PFSK-1 (cell line): ENCODE measurements around the gene RANBP6.

Experiments
- FOXP2 ChIP-seq: optimal IDR thresholded peaks from 2 replicates; pipeline ENCODE3; 2011; ENCODE audit warnings: borderline replicate concordance, control low read depth, inconsistent platforms; ENCODE audit not compliant: insufficient read depth; ENCODE audit errors: extremely low read length, extremely low read depth
- POLR2AphosphoS5 ChIP-seq: IDR thresholded peaks from 2 replicates; pipeline ENCODE4 v1.6.1; 2012; ENCODE audit warnings: low read depth, mild to moderate bottlenecking, control low read depth, low read length, moderate library complexity
- SIN3A ChIP-seq: IDR thresholded peaks from 2 replicates; pipeline ENCODE4 v1.6.1; 2012; ENCODE audit warnings: mild to moderate bottlenecking, low read length, moderate library complexity, borderline replicate concordance; ENCODE audit not compliant: insufficient read depth
- TAF1 ChIP-seq: IDR thresholded peaks from 2 replicates; pipeline ENCODE4 v1.6.1; 2012; ENCODE audit warnings: low read length, control low read depth, borderline replicate concordance; ENCODE audit not compliant: insufficient read depth
- TF ChIP-seq, protein P1 (sequence below), 2 experiments: IDR thresholded peaks; 2 replicates each; pipeline versions ENCODE4 v1.6.1 to v1.8.0; 2011 to 2012; ENCODE audit warnings: low read depth in 2 of 2, low read length in 2 of 2, control low read depth in 1 of 2, inconsistent platforms in 1 of 2, mild to moderate bottlenecking in 1 of 2, moderate library complexity in 1 of 2; ENCODE audit not compliant: insufficient read depth in 1 of 2

RANBP6 gene

DNA sequence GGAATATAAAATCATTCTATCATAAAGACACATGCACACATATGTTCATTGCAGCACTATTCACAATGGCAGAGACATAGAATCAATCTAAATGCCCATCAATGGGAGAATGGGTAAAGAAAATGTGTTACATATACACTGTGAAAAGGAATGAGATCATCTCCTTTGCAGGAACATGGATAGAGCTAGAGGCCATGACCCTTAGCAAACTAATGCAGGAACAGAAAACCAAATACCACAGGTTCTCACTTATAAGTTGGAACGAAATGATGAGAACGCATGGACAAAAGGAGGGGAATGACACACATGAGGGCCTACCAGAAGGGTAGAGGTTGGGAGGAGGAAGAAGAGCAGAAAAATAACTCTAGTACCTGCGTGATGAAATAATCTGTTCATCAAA is 21.0 kb upstream of the RANBP6 start:
- no peak for TF ChIP-seq FOXP2
- TF ChIP-seq POLR2AphosphoS5, result no peak
- no peak for TF ChIP-seq TAF1
- TF ChIP-seq, protein P1, sequence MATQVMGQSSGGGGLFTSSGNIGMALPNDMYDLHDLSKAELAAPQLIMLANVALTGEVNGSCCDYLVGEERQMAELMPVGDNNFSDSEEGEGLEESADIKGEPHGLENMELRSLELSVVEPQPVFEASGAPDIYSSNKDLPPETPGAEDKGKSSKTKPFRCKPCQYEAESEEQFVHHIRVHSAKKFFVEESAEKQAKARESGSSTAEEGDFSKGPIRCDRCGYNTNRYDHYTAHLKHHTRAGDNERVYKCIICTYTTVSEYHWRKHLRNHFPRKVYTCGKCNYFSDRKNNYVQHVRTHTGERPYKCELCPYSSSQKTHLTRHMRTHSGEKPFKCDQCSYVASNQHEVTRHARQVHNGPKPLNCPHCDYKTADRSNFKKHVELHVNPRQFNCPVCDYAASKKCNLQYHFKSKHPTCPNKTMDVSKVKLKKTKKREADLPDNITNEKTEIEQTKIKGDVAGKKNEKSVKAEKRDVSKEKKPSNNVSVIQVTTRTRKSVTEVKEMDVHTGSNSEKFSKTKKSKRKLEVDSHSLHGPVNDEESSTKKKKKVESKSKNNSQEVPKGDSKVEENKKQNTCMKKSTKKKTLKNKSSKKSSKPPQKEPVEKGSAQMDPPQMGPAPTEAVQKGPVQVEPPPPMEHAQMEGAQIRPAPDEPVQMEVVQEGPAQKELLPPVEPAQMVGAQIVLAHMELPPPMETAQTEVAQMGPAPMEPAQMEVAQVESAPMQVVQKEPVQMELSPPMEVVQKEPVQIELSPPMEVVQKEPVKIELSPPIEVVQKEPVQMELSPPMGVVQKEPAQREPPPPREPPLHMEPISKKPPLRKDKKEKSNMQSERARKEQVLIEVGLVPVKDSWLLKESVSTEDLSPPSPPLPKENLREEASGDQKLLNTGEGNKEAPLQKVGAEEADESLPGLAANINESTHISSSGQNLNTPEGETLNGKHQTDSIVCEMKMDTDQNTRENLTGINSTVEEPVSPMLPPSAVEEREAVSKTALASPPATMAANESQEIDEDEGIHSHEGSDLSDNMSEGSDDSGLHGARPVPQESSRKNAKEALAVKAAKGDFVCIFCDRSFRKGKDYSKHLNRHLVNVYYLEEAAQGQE (IDR thresholded peaks at IDR 0.05; ENCODE audit: insufficient read depth in 1 of 2, low read depth in 2 of 2, low read length in 2 of 2), result no peak
- TF ChIP-seq SIN3A, result no peak

DNA sequence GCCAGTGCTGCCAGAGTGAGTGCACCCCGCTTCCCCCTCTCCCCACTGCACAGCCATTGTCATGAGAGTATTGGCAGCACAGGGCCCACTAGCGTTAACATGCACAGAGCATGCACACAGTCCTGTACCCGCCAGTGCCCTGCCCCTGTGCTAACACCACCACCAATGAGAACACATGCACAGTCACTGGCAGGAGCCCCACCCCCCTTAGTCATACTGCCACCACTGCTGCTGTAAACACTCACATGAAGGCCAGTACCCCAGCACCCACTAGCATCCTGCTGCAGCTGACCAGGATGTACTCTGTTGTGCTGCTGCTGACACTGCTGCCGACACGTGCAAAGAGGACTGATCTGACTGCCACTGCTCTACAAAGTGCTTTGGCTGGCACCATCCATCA is 19.5 kb upstream of the RANBP6 start:
- no peak for TF ChIP-seq POLR2AphosphoS5
- no peak for TF ChIP-seq TAF1
- TF ChIP-seq, protein P1 (IDR thresholded peaks at IDR 0.05; ENCODE audit: insufficient read depth in 1 of 2, low read depth in 2 of 2, low read length in 2 of 2), result no peak
- TF ChIP-seq SIN3A, result no peak
- no peak for TF ChIP-seq FOXP2

DNA sequence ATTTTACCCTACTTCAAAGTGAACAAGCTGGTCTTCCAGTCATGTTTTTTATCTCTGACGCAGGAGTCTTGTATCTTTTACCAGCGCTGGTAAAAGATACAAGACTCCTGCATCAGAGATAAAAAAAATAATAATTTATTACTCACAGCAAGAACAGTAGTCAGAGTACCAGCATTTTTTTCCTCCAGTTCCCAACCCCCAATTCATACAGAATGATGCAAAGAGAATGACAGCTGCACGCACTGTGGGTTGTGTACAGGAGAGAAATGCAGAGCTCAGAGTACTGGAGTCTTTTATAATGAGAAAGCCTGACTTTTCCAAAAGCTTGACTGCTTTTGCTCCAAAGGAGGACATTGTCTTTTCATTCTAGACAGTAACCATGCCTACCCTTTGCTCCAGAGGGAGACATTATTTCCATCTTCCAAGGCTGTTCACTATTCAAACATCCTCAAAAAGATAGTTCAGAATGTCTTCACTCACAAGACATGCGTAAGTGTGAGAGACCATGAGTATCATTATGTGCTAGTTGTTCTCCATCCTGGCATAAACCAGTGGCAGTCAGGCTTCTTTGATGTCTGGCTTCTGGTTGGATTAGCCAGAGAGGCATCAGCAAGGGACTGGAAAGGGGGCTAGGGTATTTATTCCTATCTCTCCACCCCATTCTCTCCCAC is 14.3 kb upstream of the RANBP6 start:
- TF ChIP-seq TAF1, result no peak
- TF ChIP-seq FOXP2, result no peak
- TF ChIP-seq SIN3A, result no peak
- TF ChIP-seq POLR2AphosphoS5, result no peak
- TF ChIP-seq, protein P1 (IDR thresholded peaks at IDR 0.05; ENCODE audit: insufficient read depth in 1 of 2, low read depth in 2 of 2, low read length in 2 of 2), result no peak

DNA sequence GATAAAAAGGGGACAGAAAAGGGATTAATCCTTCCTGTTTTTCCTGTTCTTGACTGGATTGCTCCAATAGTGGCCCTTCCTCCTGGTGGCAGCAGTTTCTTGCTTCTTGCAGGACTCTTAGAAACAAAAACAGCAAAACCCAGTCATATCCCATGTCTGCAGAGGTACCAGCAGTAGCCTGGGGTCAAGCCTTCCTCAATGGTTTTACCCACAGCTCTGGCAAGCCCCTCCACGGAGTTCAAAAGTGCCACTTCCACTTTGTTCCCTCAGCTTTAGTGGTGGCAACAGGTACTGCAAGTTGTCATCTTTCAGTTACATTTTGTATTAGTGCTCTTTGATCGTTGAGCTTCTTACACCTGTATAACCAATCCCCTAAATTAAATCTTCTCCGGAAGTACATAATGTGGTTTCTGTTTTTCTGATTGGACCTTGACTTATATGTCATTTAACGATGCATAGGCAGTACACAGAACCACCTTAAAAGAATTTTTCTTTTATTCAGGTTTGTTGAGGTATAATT is 8.7 kb upstream of the RANBP6 start:
- no peak for TF ChIP-seq SIN3A
- TF ChIP-seq POLR2AphosphoS5, result no peak
- TF ChIP-seq FOXP2, result no peak
- TF ChIP-seq TAF1, result no peak

DNA sequence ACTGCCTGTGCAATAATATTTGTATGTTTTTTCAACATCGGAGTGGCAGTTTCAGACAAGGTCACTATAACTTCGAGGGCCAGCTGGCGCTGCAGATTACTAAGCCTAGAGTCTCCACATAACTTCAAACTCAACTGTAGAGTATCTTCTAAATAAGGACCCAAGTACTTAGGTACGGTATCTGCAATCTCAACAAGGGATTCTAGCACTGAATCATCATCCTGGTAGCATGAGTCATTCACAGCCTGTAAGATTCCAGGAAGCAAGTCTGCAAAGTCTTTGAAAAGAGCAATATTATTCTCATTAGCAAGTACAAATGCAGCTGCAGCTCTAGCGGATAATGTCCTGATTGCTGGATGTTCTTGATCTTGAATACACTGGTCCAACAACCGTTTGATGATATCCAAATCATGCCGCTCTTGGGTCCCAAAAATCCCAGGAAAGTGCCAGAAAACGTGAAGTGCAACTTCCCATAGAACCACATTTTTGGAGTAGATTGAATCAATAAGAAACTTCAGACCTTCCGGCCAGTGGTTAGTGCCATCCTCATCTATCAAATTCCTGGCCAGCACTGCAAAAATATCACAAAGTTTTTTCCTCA is 654 bp downstream of the RANBP6 start:
- TF ChIP-seq, protein P1 (IDR thresholded peaks at IDR 0.05; ENCODE audit: insufficient read depth in 1 of 2, low read depth in 2 of 2, low read length in 2 of 2), result no peak
- TF ChIP-seq SIN3A (no peak), POLR2AphosphoS5 (no peak), FOXP2 (no peak), TAF1 (no peak)
